GM19351 (cell line): ENCODE results near the gene STPG4.

Experiments used
- ATAC-seq: cut with Tn5 transposase; IDR thresholded peaks from one replicate; pipeline ENCODE4 v1.9.1; 2021; ENCODE audit warnings: mild to moderate bottlenecking, moderate library complexity; ENCODE audit not compliant: unreplicated experiment

STPG4 gene

DNA sequence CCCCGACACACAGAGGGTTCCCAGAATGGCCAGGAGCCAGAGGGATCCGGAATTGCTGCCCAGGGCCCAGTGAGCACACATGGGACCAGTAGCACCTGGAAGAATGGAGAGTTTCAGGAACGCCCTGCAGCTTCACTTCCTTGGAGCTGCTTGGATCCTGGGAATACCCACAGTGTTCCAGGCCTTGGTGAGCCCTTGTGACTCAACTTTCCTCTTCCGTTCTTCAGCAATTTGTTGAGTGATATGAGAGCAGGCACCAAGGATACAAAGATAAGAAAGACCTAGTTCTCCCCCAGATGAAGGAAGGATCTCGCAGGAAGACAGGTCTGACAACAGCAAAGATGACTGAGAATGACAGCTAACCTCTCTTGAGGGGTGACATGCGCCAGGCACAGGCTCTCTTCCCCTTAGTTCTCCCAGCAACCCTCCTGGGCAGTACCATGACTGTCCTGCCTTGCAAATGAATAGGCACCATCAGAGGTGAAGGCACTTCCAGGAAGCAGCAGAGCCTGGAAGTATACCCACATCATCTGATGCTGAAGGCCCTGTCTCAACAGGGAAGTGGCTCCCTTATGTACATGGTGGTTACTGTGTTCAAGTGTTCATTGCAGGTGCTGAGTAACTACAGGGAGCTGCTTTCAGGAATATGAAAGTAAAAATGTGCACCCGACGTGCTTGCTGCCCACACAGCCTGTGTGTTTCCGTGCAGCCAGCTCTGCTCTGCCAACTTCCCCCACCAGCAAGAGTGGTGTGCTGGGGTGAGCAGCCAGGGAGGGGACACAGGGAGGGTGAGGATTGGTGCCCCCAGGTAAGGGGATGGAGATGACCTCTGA, 116.2 kb downstream of the STPG4 start:
- no peak for ATAC-seq

DNA sequence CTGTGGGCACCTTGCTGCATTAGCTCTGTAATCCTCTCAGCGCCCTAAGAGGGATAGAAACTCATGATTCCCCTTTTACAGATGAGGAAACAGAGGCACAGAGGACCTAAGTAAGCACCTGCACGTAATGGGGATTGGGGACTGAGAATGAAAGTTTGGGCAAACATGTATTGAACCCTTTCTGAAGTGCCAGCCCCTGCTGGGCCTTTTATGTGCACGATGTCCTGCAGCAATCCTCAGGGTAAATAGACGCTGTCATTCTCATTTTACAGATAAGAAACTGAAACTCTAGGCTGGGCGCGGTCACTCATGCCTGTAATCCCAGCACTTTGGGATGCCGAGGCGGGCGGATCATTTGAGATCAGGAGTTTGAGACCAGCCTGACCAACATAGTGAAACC, 117.4 kb downstream of the STPG4 start:
- no peak for ATAC-seq
